OCI-LY7 (cell line): ENCODE data around the gene NDOR1. TPM values are rescaled to one million over a fixed set of nuclear protein-coding genes. Genes with fewer than 3 reads are reported as not detected.

ENCODE experiments used
- BruUV-seq: library from RNA; stranded (reverse); fragments of 400-500 nt; replicated peaks from 2 replicates; lab custom pipeline; 2021; lab: Mats Ljungman, UMichigan
- CTCF ChIA-PET: fragments of 300-600 bp; sonication (Branson Sonifier 250); formaldehyde crosslinking; loops from one replicate; lab custom pipeline; 2022; ENCODE audit warnings: antibody characterized with exemption; ENCODE audit not compliant: unreplicated experiment; lab: Charles Lee
- POLR2A ChIA-PET: fragments of 300-600 bp; sonication (Branson Sonifier 250); formaldehyde crosslinking; loops from one replicate; lab custom pipeline; 2022; ENCODE audit warnings: antibody characterized with exemption; lab: Charles Lee
- DNase-seq: peaks from one replicate; pipeline ENCODE4 v3.0.0-alpha.2; 2015; ENCODE audit warnings: low spot score
- H2AFZ ChIP-seq: fragments of 200-600 bp; sonication (generic), shearing (Covaris generic); 2 replicates; pipeline ENCODE4 v1.6.1; 2014; ENCODE audit warnings: mild to moderate bottlenecking, antibody characterized with exemption, low read length, moderate library complexity
- H3K27ac ChIP-seq: fragments of 200-600 bp; sonication (generic); 2 replicates; pipeline ENCODE4 v1.5.1; 2014; ENCODE audit warnings: mixed run types, low read depth, mild to moderate bottlenecking, moderate library complexity, low read length, inconsistent platforms; ENCODE audit not compliant: poor library complexity, severe bottlenecking
- H3K36me3 ChIP-seq: fragments of 200-600 bp; sonication (generic); 2 replicates; pipeline ENCODE4 v1.6.1; 2014; ENCODE audit warnings: mild to moderate bottlenecking, antibody characterized with exemption, low read length, moderate library complexity, mixed read lengths; ENCODE audit not compliant: insufficient read depth
- H3K4me1 ChIP-seq: fragments of 200-600 bp; sonication (generic); 2 replicates; pipeline ENCODE4 v1.5.1; 2014; ENCODE audit warnings: mild to moderate bottlenecking, low read length; ENCODE audit not compliant: insufficient read depth, poor library complexity, severe bottlenecking
- H3K4me2 ChIP-seq: fragments of 200-600 bp; sonication (generic); 2 replicates; pipeline ENCODE4 v1.6.1; 2014; ENCODE audit warnings: mild to moderate bottlenecking, low read length
- H3K4me3 ChIP-seq: fragments of 200-600 bp; sonication (generic); 2 replicates; pipeline ENCODE4 v1.5.1; 2014; ENCODE audit warnings: mild to moderate bottlenecking, low read depth, low read length; ENCODE audit not compliant: poor library complexity, severe bottlenecking
- H3K79me2 ChIP-seq: fragments of 200-600 bp; sonication (generic); 2 replicates; pipeline ENCODE4 v1.6.1; 2016; ENCODE audit warnings: low read depth, mild to moderate bottlenecking, low read length, moderate library complexity, mixed read lengths; ENCODE audit not compliant: insufficient read depth
- H3K9me2 ChIP-seq: fragments of 200-600 bp; sonication (generic); 2 replicates; pipeline ENCODE4 v1.6.1; 2016; ENCODE audit warnings: mild to moderate bottlenecking, low read length, mixed read lengths; ENCODE audit not compliant: insufficient read depth
- H3K9me3 ChIP-seq: fragments of 200-600 bp; sonication (generic); 2 replicates; pipeline ENCODE4 v1.6.1; 2014; ENCODE audit warnings: mild to moderate bottlenecking, mixed run types, low read length, mixed read lengths
- H4K20me1 ChIP-seq: fragments of 200-600 bp; sonication (generic); 2 replicates; pipeline ENCODE4 v1.6.1; 2014; ENCODE audit warnings: mild to moderate bottlenecking, antibody characterized with exemption, low read length, moderate library complexity, mixed read lengths; ENCODE audit not compliant: insufficient read depth
- CTCF ChIP-seq: fragments of 200-600 bp; sonication (generic); conservative IDR thresholded peaks from 2 replicates; pipeline ENCODE4 v1.5.1; 2014; ENCODE audit warnings: mild to moderate bottlenecking, antibody characterized with exemption, low read length, moderate library complexity, mixed read lengths
- EZH2phosphoT487 ChIP-seq: fragments of 200-600 bp; sonication (generic); IDR thresholded peaks from 2 replicates; pipeline ENCODE4 v1.6.1; 2018; ENCODE audit warnings: low read depth, borderline replicate concordance, mild to moderate bottlenecking, mixed run types, antibody characterized with exemption, low read length, moderate library complexity, mixed read lengths
- intact Hi-C: fragments of 100-400 bp; cut with micrococcal nuclease; formaldehyde crosslinking; loops from one replicate; pipeline ENCODE4 v1.10.0; 2022; ENCODE audit not compliant: unreplicated experiment
- total RNA-seq, 2 experiments: library from RNA; depleted of rRNA in 1 of 2; stranded (reverse); fragments of >200 nt in 1 of 2; shearing (Covaris generic) in 1 of 2; gene quantifications; 2 replicates each; pipeline ENCODE4 v1.2.3, GENCODE V29; 2014 to 2022

The NDOR1 gene
- total RNA-seq, 2 experiments from 2014 or later: 30.4 to 61.9 TPM

DNA sequence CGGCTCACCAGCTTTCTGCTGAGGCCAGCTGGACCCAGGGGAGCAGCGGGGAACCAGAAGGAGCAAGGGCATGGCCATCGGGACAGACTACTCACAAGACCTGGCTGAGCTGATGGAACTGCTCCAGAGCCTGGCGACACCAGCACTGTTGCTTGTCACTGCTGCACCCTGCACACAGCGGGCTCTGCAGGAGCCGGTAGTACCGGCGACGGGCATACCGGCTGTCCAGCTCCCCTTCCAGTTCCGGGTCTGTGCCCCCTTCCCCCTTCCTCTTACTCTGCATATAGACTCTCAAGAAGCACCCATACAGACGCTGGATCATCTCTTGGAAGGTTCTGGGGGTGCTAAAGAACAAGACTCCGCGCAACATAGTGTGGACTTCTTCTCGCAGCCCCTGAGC, 18.1 kb upstream of the NDOR1 start:
- Histone ChIP-seq H3K27ac (no peak overlapping the region), H4K20me1 (peaks cover 6% of the 10 kb centered on the region; the same call in 1 of the 2 replicates), H3K4me1 (peaks cover 27% of the 10 kb centered on the region), H3K36me3 (peaks cover 54% of the 10 kb centered on the region), H3K79me2 (peaks cover 32% of the 10 kb centered on the region), H3K9me3 (no peaks in the 10 kb centered on the region), H3K4me3 (peak overlapping the region; percentile 94), H3K9me2 (no peaks in the 10 kb centered on the region), H2AFZ (no peak overlapping the region), H3K4me2 (peak overlapping the region; percentile 80)
- BruUV-seq: no TSS peak
- intact Hi-C loops: loop anchor here (5.0 kb wide), 1 partner anchor 70 kb away; no protein-coding TSS in a partner anchor
- POLR2A ChIA-PET: interaction anchor here (3.2 kb wide), 1 partner anchor 14 kb away, joined by 16 read pairs; the partner anchor contains the start of gene TPRN
- no peak for DNase-seq
- CTCF ChIA-PET: interaction anchor here (0.5 kb wide), 1 partner anchor 148 kb away, joined by 3 read pairs; no protein-coding TSS in a partner anchor
- TF ChIP-seq EZH2phosphoT487 (no peak), CTCF (no peak)

DNA sequence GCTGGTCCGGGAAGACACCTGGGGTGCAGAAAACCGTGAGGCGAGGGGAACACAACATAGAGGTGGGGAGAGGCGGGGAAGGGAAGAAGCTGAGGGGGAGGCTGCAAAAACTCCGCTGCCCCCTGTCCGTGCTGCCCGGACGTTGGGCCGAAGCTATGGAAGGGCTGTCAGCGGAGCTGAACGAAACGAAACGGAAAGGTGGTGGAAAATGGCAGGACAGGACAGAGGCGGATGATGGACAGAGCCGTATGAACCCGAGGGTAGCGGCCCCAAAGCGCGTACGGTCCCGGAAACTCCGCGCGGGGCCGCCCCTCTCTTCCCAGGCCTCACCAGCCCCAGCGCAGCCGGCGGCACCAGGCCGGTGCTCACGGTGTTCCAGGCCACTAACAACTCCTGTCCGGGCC, 17.4 kb upstream of the NDOR1 start:
- peaks cover 6% of the 10 kb centered on the region; the same call in 1 of the 2 replicates for H4K20me1 ChIP-seq
- DNase-seq: no peak
- peak overlapping the region; percentile 92 for H3K27ac ChIP-seq
- CTCF ChIA-PET: interaction anchor here (0.5 to 0.6 kb wide), 2 partner anchors 13 to 148 kb away, joined by 3 read pairs; no protein-coding TSS in a partner anchor
- H3K9me2 ChIP-seq: no peaks in the 10 kb centered on the region
- H3K4me3 ChIP-seq: peak overlapping the region; percentile 94
- POLR2A ChIA-PET: interaction anchor here (1.5 to 3.2 kb wide), 2 partner anchors 13 to 62 kb away, joined by 8 to 16 read pairs; partner anchors contain the start of gene TPRN
- intact Hi-C loops: loop anchor here (2.0 to 5.0 kb wide), 3 partner anchors 35 to 71 kb away; partner anchors contain the start of gene RNF208
- peak overlapping the region; percentile 80 for H3K4me2 ChIP-seq
- TSS peak; percentile 90 for BruUV-seq
- no peaks in the 10 kb centered on the region for H3K9me3 ChIP-seq
- TF ChIP-seq EZH2phosphoT487 (no peak), CTCF (no peak)
- H3K36me3 ChIP-seq: peaks cover 47% of the 10 kb centered on the region
- H3K4me1 ChIP-seq: peaks cover 27% of the 10 kb centered on the region
- H2AFZ ChIP-seq: peak overlapping the region; percentile 53; the same call in 1 of the 2 replicates
- H3K79me2 ChIP-seq: peaks cover 32% of the 10 kb centered on the region
